ENCODE data around the gene SLC4A2.

SLC4A2 gene

GRCh38 chr7:151057989-151058780 is 1.2 kb upstream of the SLC4A2 start:
- in situ Hi-C loops (cut with MboI; ENCODE audit: low pct_unique_long_range_greater_than_20kb, low sequenced_read_pairs) = no loop called here

GRCh38 chr7:151058781-151059366 is 515 bp upstream of the SLC4A2 start:
- in situ Hi-C loops (cut with MboI; ENCODE audit: low pct_unique_long_range_greater_than_20kb, low sequenced_read_pairs) = no loop called here
- DNase-seq = no peak

More at GRCh38 chr7:151057989-151058780, 1.2 kb upstream of the SLC4A2 start:
- DNase-seq = peak; percentile 99

- in situ Hi-C loops (cut with MboI; ENCODE audit: low pct_unique_long_range_greater_than_20kb, low sequenced_read_pairs) = no loop called here
- no peak for DNase-seq
Measured at GRCh38 chr7:151060113-151060415, 675 bp downstream of the SLC4A2 start.

- peak; percentile 25 for DNase-seq
Measured at GRCh38 chr7:151060416-151061212, 1.2 kb downstream of the SLC4A2 start.

GRCh38 chr7:151061213-151062110 is 2.1 kb downstream of the SLC4A2 start:
- in situ Hi-C loops (cut with MboI; ENCODE audit: low pct_unique_long_range_greater_than_20kb, low sequenced_read_pairs) = no loop called here
- DNase-seq = no peak

More at GRCh38 chr7:151060416-151061212, 1.2 kb downstream of the SLC4A2 start:
- in situ Hi-C loops (cut with MboI; ENCODE audit: low pct_unique_long_range_greater_than_20kb, low sequenced_read_pairs) = no loop called here

GRCh38 chr7:151062111-151062398 is 2.7 kb downstream of the SLC4A2 start:
- no peak for DNase-seq
- in situ Hi-C loops (cut with MboI; ENCODE audit: low pct_unique_long_range_greater_than_20kb, low sequenced_read_pairs) = no loop called here

GRCh38 chr7:151062399-151063211 is 3.2 kb downstream of the SLC4A2 start:
- in situ Hi-C loops (cut with MboI; ENCODE audit: low pct_unique_long_range_greater_than_20kb, low sequenced_read_pairs) = no loop called here
- DNase-seq = no peak

GRCh38 chr7:151063212-151063561 is 3.8 kb downstream of the SLC4A2 start:
- no peak for DNase-seq
- in situ Hi-C loops (cut with MboI; ENCODE audit: low pct_unique_long_range_greater_than_20kb, low sequenced_read_pairs) = no loop called here

- no peak for DNase-seq
- in situ Hi-C loops (cut with MboI; ENCODE audit: low pct_unique_long_range_greater_than_20kb, low sequenced_read_pairs) = no loop called here
Measured at GRCh38 chr7:151064454-151064853, 5.1 kb downstream of the SLC4A2 start.

- in situ Hi-C loops (cut with MboI; ENCODE audit: low pct_unique_long_range_greater_than_20kb, low sequenced_read_pairs) = no loop called here
- DNase-seq = no peak
Measured at GRCh38 chr7:151064993-151065392, 5.6 kb downstream of the SLC4A2 start.

GRCh38 chr7:151065516-151065915 is 6.1 kb downstream of the SLC4A2 start:
- DNase-seq = no peak
- in situ Hi-C loops (cut with MboI; ENCODE audit: low pct_unique_long_range_greater_than_20kb, low sequenced_read_pairs) = no loop called here

- in situ Hi-C loops (cut with MboI; ENCODE audit: low pct_unique_long_range_greater_than_20kb, low sequenced_read_pairs) = no loop called here
- no peak for DNase-seq
Measured at GRCh38 chr7:151066273-151066974, 7.0 kb downstream of the SLC4A2 start.

- in situ Hi-C loops (cut with MboI; ENCODE audit: low pct_unique_long_range_greater_than_20kb, low sequenced_read_pairs) = no loop called here
- DNase-seq = no peak
Measured at GRCh38 chr7:151068069-151068773, 8.8 kb downstream of the SLC4A2 start.

GRCh38 chr7:151069841-151070573 is 10.6 kb downstream of the SLC4A2 start:
- DNase-seq = no peak
- in situ Hi-C loops (cut with MboI; ENCODE audit: low pct_unique_long_range_greater_than_20kb, low sequenced_read_pairs) = no loop called here

- in situ Hi-C loops (cut with MboI; ENCODE audit: low pct_unique_long_range_greater_than_20kb, low sequenced_read_pairs) = no loop called here
- DNase-seq = no peak
Measured at GRCh38 chr7:151070574-151070960, 11.2 kb downstream of the SLC4A2 start.

- no peak for DNase-seq
- in situ Hi-C loops (cut with MboI; ENCODE audit: low pct_unique_long_range_greater_than_20kb, low sequenced_read_pairs) = no loop called here
Measured at GRCh38 chr7:151071032-151071866, 11.9 kb downstream of the SLC4A2 start.
